Panc1 (cell line): ENCODE measurements around the gene NFE2L1. TPM values are rescaled to one million over a fixed set of nuclear protein-coding genes. Genes with fewer than 3 reads are reported as not detected.

ENCODE experiments used
- ATAC-seq: fragments of 200-7000 bp; cut with Tn5 transposase; 2 replicates; pipeline ENCODE4 v1.9.1; 2020; ENCODE audit warnings: mild to moderate bottlenecking, moderate library complexity
- BruUV-seq: library from RNA; stranded (reverse); fragments of 400-500 nt; replicated peaks from 2 replicates; lab custom pipeline; 2021; lab: Mats Ljungman, UMichigan
- CTCF ChIA-PET: fragments of 300-600 bp; sonication (Branson Sonifier 250); formaldehyde crosslinking; loops from one replicate; lab custom pipeline; 2022; ENCODE audit warnings: antibody characterized with exemption; lab: Charles Lee
- POLR2A ChIA-PET: fragments of 300-600 bp; sonication (Branson Sonifier 250); formaldehyde crosslinking; loops from one replicate; lab custom pipeline; 2022; ENCODE audit warnings: antibody characterized with exemption; lab: Charles Lee
- DNase-seq: peaks from one replicate; pipeline ENCODE4 v3.0.0-alpha.2; 2010; ENCODE audit warnings: low read depth, low spot score
- H3K27ac ChIP-seq: 2 replicates; pipeline ENCODE4 v1.5.1; 2011; ENCODE audit warnings: mild to moderate bottlenecking, low read length, inconsistent platforms
- H3K27me3 ChIP-seq: fragments of 200-500 bp; sonication (Bioruptor generic); 2 replicates; pipeline ENCODE4 v1.6.0; 2014; ENCODE audit warnings: low read length, inconsistent platforms; ENCODE audit not compliant: control insufficient read depth, insufficient read depth
- H3K36me3 ChIP-seq: fragments of 200-500 bp; sonication (Bioruptor generic); 2 replicates; pipeline ENCODE4 v1.5.1; 2014; ENCODE audit warnings: inconsistent platforms, mild to moderate bottlenecking, low read length, moderate library complexity; ENCODE audit not compliant: control insufficient read depth, insufficient read depth
- H3K4me1 ChIP-seq: 2 replicates; pipeline ENCODE4 v1.5.1; 2011; ENCODE audit warnings: inconsistent platforms, mild to moderate bottlenecking, low read length, moderate library complexity; ENCODE audit not compliant: control insufficient read depth, insufficient read depth
- H3K4me3 ChIP-seq, 2 experiments: 2 replicates each; pipeline ENCODE4 v1.5.1; 2011 to 2012; ENCODE audit warnings: low read depth in 2 of 2, low read length in 2 of 2, mild to moderate bottlenecking in 2 of 2, inconsistent platforms in 1 of 2, moderate library complexity in 1 of 2
- H3K9me3 ChIP-seq: fragments of 200-500 bp; sonication (Bioruptor generic); 2 replicates; pipeline ENCODE4 v1.5.1; 2014; ENCODE audit warnings: low read depth, mild to moderate bottlenecking, inconsistent platforms, low read length, moderate library complexity; ENCODE audit not compliant: control insufficient read depth, insufficient read depth
- CTCF ChIP-seq: fragments of 450-650 bp; IDR thresholded peaks from 2 replicates; pipeline ENCODE4 v1.5.1; 2017; ENCODE audit warnings: mild to moderate bottlenecking
- POLR2AphosphoS5 ChIP-seq: IDR thresholded peaks from 2 replicates; pipeline ENCODE4 v1.6.1; 2012; ENCODE audit warnings: mild to moderate bottlenecking, low read depth, low read length, moderate library complexity
- SIN3A ChIP-seq: IDR thresholded peaks from 2 replicates; pipeline ENCODE4 v1.6.1; 2012; ENCODE audit warnings: low read depth, mild to moderate bottlenecking, low read length, moderate library complexity, borderline replicate concordance; ENCODE audit not compliant: insufficient read depth
- TCF7L2 ChIP-seq: IDR thresholded peaks from 2 replicates; pipeline ENCODE4 v1.6.1; 2011; ENCODE audit warnings: mild to moderate bottlenecking, low read depth, low read length, inconsistent platforms
- in situ Hi-C: cut with HindIII; loops from 2 replicates; pipeline ENCODE4 v1.10.0; 2016; ENCODE audit warnings: low sequenced_read_pairs, low pct_unique_long_range_greater_than_20kb
- intact Hi-C: fragments of 100-400 bp; cut with micrococcal nuclease; formaldehyde crosslinking; loops from one replicate; pipeline ENCODE4 v1.10.0; 2022; ENCODE audit not compliant: unreplicated experiment
- total RNA-seq: library from RNA; stranded (reverse); gene quantifications from one replicate; pipeline ENCODE4 v1.2.1, GENCODE V29; 2021; ENCODE audit not compliant: unreplicated experiment
- TF ChIP-seq, protein P1 (sequence below), 2 experiments: IDR thresholded peaks; 2 replicates each; pipeline ENCODE4 v1.6.1; 2011 to 2012; ENCODE audit warnings: low read depth in 2 of 2, control low read depth in 1 of 2, low read length in 1 of 2, mild to moderate bottlenecking in 1 of 2, moderate library complexity in 1 of 2; ENCODE audit not compliant: insufficient read depth in 1 of 2

Gene NFE2L1
- total RNA-seq, 1 experiment from 2014 or later: 210 TPM

GRCh38 chr17:48095611-48096010 is 47.5 kb downstream of the NFE2L1 start:
- in situ Hi-C loops: no loop called here
- no peak for ATAC-seq

GRCh38 chr17:48100160-48100559 is 52.0 kb downstream of the NFE2L1 start:
- CTCF ChIA-PET: no interaction called here
- DNase-seq (no peak), ATAC-seq (no peak)
- BruUV-seq: TSS peak; percentile 89
- peak overlapping the region; percentile 66 to 78 for H3K4me3 ChIP-seq
- H3K36me3 ChIP-seq: peaks cover 4% of the 10 kb centered on the region; the same call in 1 of the 2 replicates
- in situ Hi-C loops (no loop called here), intact Hi-C loops (no loop called here)
- H3K27me3 ChIP-seq: no peaks in the 10 kb centered on the region
- TF ChIP-seq POLR2AphosphoS5: no peak
- TF ChIP-seq, protein P1, sequence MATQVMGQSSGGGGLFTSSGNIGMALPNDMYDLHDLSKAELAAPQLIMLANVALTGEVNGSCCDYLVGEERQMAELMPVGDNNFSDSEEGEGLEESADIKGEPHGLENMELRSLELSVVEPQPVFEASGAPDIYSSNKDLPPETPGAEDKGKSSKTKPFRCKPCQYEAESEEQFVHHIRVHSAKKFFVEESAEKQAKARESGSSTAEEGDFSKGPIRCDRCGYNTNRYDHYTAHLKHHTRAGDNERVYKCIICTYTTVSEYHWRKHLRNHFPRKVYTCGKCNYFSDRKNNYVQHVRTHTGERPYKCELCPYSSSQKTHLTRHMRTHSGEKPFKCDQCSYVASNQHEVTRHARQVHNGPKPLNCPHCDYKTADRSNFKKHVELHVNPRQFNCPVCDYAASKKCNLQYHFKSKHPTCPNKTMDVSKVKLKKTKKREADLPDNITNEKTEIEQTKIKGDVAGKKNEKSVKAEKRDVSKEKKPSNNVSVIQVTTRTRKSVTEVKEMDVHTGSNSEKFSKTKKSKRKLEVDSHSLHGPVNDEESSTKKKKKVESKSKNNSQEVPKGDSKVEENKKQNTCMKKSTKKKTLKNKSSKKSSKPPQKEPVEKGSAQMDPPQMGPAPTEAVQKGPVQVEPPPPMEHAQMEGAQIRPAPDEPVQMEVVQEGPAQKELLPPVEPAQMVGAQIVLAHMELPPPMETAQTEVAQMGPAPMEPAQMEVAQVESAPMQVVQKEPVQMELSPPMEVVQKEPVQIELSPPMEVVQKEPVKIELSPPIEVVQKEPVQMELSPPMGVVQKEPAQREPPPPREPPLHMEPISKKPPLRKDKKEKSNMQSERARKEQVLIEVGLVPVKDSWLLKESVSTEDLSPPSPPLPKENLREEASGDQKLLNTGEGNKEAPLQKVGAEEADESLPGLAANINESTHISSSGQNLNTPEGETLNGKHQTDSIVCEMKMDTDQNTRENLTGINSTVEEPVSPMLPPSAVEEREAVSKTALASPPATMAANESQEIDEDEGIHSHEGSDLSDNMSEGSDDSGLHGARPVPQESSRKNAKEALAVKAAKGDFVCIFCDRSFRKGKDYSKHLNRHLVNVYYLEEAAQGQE (IDR thresholded peaks at IDR 0.05; ENCODE audit: insufficient read depth in 1 of 2, low read depth in 2 of 2, low read length in 1 of 2): no peak
- TF ChIP-seq SIN3A: no peak
- TF ChIP-seq CTCF: no peak
- no peak for TF ChIP-seq TCF7L2
- peak overlapping the region; percentile 86 for H3K27ac ChIP-seq
- no peaks in the 10 kb centered on the region for H3K9me3 ChIP-seq
- POLR2A ChIA-PET: no interaction called here
- H3K4me1 ChIP-seq: peaks cover 13% of the 10 kb centered on the region

More at GRCh38 chr17:48095611-48096010, 47.5 kb downstream of the NFE2L1 start:
- no peak overlapping the region for H3K27ac ChIP-seq
- intact Hi-C loops: loop anchor here (1.0 kb wide), 1 partner anchor 33 kb away; no protein-coding TSS in a partner anchor
- CTCF ChIA-PET: no interaction called here
- no peak for DNase-seq
- no peak overlapping the region for H3K4me3 ChIP-seq
- TF ChIP-seq TCF7L2: no peak
- TF ChIP-seq, protein P1 (IDR thresholded peaks at IDR 0.05; ENCODE audit: insufficient read depth in 1 of 2, low read depth in 2 of 2, low read length in 1 of 2): no peak
- no peak for TF ChIP-seq POLR2AphosphoS5
- TF ChIP-seq CTCF: no peak
- no peak for TF ChIP-seq SIN3A
- no peaks in the 10 kb centered on the region for H3K27me3 ChIP-seq
- H3K36me3 ChIP-seq: peaks cover 4% of the 10 kb centered on the region; the same call in 1 of the 2 replicates
- no peaks in the 10 kb centered on the region for H3K9me3 ChIP-seq
- BruUV-seq: no TSS peak
- peaks cover 13% of the 10 kb centered on the region for H3K4me1 ChIP-seq
- POLR2A ChIA-PET: no interaction called here
